ENCODE data around the gene C12orf76.

C12orf76 gene

DNA sequence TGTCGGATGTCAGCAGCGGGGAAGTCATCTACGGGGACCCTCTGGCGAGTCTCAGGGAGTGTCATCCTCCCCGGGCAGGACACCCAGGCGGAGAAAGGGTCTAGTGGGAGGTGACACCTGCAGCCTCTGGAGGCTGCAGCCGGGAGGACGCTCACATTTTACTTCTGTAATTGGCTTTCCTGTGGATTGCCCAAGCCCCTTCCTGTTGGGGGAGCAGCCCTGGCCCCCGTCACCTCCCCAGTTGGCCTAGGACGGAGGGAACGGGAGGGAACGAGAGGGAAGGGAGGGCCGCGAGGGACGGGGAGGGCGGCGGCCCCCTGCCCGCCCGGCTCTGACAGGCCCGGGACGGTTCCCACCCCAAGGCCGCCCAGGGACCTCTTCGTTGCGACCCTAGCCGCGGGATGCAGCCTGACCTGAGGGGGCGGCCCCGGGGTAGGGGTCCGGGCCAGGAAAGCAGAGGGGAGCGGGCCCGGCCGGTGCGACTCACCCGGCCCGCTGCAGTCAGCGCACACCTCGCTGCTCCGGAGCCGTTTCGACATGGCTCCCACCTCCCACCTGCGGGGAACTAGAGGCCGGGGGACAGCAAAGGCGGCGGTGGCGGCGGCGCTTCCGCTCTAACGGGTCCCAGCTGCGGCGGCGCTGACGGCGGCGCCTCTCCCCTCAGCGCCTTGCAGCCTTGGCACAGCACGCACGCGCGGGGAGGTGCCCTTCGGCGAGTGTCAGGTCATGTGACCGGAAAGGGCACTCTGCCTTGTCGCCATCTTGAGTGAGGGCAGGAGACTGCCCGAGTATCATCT is 52.4 kb downstream of the C12orf76 start, which contains the start of gene GIT2:
GIT2 (minus strand) TSS at position 683 of the 797 bp plus-strand sequence; CDS start at position 539, 144 bp downstream.
- DNase-seq (ENCODE audit: low read depth in 2 of 2), result peak; percentile 85 to 88

DNA sequence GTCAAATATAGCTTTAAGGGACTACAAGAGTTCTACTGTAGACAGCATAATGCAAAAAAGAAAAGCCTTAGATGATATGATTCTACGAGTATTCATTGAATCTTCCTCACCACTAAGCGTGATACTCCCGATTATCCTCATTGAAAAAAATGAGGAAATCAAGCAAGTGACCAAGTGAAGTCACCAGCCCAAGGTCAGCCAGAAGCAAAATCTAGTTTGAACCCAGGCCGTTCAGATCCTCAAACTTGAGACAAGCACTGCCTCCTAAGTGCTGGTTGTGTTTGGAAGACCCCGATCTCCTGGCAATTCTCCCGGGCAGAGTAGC is 53.0 kb downstream of the C12orf76 start:
- no peak for DNase-seq (ENCODE audit: low read depth in 2 of 2)

DNA sequence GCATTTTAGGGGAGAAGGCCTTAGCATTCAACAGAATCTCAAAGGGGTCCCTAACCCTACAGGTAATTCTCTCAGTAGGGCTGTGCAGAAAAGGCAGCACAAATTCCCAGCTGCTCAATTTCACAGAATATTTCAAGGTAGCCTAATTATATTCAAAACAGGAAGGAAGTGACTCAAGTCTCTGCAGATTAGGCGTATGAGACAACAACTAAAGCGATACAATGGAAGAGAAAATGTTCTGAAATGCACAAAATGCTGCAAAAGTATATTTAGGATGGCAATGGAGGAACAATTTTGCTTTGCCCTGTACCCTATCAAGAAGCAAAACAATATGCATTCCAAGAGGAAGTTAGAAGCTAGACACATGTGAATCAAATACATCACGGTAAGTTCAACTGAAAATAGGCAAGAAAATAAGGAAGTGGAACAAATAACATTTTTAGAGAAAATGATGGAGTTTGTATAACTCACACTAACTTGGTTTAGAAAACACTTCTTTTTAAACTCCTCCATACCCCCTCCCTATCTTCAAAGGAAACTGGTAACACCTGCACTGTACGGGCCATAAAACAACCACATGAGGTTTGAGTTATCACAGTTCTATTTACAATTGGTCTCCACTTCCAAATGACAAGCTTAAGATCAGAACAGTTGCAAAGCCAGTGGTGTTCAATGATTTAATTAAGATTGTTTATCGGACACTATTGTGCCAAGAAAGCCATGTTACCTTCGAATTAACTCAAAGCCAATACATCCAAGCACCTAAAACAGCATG is 53.7 kb downstream of the C12orf76 start:
- no peak for DNase-seq (ENCODE audit: low read depth in 2 of 2)

DNA sequence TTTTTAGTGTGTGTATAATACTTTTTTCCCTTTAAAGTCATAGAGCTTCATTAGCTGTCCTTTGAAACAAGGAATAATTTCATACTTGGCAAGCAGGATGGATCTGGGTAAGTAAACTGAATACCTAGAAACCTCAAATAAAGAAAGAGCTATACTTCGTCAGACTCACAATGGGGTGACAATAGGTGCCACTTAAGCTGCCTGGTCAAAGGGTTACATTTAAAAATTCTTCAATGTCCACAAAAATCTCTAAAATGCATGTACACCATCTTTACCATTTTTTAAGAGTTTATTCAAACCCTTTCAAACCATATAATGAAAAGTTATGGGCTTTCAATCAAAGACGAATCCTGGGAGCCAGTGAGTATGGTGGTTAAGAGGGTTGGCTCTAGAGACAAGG is 55.2 kb downstream of the C12orf76 start:
- no peak for DNase-seq (ENCODE audit: low read depth in 2 of 2)

DNA sequence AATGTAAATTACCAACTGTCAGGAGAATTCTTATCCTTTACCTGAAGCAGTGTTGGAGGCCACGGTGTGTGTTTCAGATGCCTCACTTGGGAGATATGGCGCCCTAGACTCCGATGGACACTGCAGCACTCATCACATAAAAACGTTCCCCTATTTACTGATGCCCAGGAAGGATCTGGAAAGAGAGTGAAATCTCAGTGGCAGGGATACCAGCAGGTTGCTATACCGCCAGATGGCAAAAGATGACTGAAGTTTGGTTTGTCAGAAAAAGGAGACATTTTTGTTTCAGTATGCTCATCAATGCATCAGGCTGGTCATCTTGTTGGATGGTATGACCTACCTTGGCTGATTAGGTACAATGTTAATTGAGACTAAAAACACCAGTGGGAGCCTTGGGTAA is 56.7 kb downstream of the C12orf76 start:
- no peak for DNase-seq (ENCODE audit: low read depth in 2 of 2)

Data from stimulated activated CD4-positive, alpha-beta T cell treated with anti-CD3 and anti-CD28 coated beads, Interleukin-1b, Interleukin-23, amount 100 ng/mL, for 4 hours (primary cell).